A549 (cell line): Measurements from ENCODE around the gene INO80D. TPM values are rescaled to one million over a fixed set of nuclear protein-coding genes. Genes with fewer than 3 reads are reported as not detected.

Experiments
- ATAC-seq, 2 experiments: fragments of 200-7000 bp in 1 of 2; fragments of >200 bp in 1 of 2; cut with Nextera tagmentation in 1 of 2; cut with Tn5 transposase in 1 of 2; 3 replicates each; pipeline versions ENCODE4 v1.8.0 to v1.9.1; 2018 to 2020; ENCODE audit warnings: mild to moderate bottlenecking in 1 of 2, moderate library complexity in 1 of 2
- CTCF ChIA-PET: fragments of 300-600 bp; sonication (Branson Sonifier 250); formaldehyde crosslinking; extraction: SDS; loops from one replicate; lab custom pipeline; 2021; ENCODE audit warnings: antibody characterized with exemption, inconsistent platforms; lab: Yijun Ruan, JAX
- POLR2A ChIA-PET: fragments of 350-600 bp; formaldehyde crosslinking; extraction: SDS; loops from one replicate; lab custom pipeline; 2021; ENCODE audit warnings: antibody characterized with exemption, inconsistent platforms; lab: Yijun Ruan, JAX
- DNase-seq, 2 experiments: peaks; one replicate each; pipeline versions ENCODE4 v3.0.0 to v3.0.0-alpha.2; 2011 to 2016; ENCODE audit warnings: low read depth in 1 of 2, low spot score in 1 of 2
- FAIRE-seq: peaks from 2 replicates; lab custom pipeline; 2011; peaks lifted over from hg19 to GRCh38; lab: Jason Lieb, UNC
- H3K27ac ChIP-seq, 2 experiments: fragments of >200 bp; sonication (Bioruptor Twin); formaldehyde crosslinking; 3 replicates each; pipeline ENCODE4 v1.5.1; 2016 to 2017
- H3K4me1 ChIP-seq: fragments of >200 bp; sonication (Bioruptor Twin); formaldehyde crosslinking; 3 replicates; pipeline ENCODE4 v1.6.1; 2016
- H3K4me2 ChIP-seq: fragments of >200 bp; sonication (Bioruptor Twin); formaldehyde crosslinking; 3 replicates; pipeline ENCODE4 v1.6.1; 2016
- H3K4me3 ChIP-seq: fragments of >200 bp; sonication (Bioruptor Twin); formaldehyde crosslinking; 3 replicates; pipeline ENCODE4 v1.5.1; 2016
- H3K9me3 ChIP-seq: fragments of >200 bp; sonication (Bioruptor Twin); formaldehyde crosslinking; 3 replicates; pipeline ENCODE4 v1.6.1; 2016
- ATOH8 ChIP-seq: fragments of 250-450 bp; sonication (Bioruptor Pico); IDR thresholded peaks from 2 replicates; pipeline ENCODE4 v1.5.0; 2020; ENCODE audit warnings: low read depth, mild to moderate bottlenecking, moderate library complexity
- BHLHE40 ChIP-seq: IDR thresholded peaks from 2 replicates; pipeline ENCODE4 v1.6.1; 2012; ENCODE audit warnings: low read depth, low read length, inconsistent platforms
- CBX2 ChIP-seq: fragments of 200-600 bp; sonication (generic); IDR thresholded peaks from 2 replicates; pipeline ENCODE4 v1.6.1; 2016; ENCODE audit warnings: low read depth, mild to moderate bottlenecking, borderline replicate concordance
- CBX8 ChIP-seq: fragments of 200-600 bp; sonication (generic); IDR thresholded peaks from 2 replicates; pipeline ENCODE4 v1.6.1; 2016
- CTCF ChIP-seq: fragments of >200 bp; sonication (Bioruptor Twin); formaldehyde crosslinking; IDR thresholded peaks from 3 replicates; pipeline ENCODE4 v1.5.1; 2016
- EP300 ChIP-seq, 2 experiments: fragments of >200 bp; sonication (Bioruptor Twin); formaldehyde crosslinking; IDR thresholded peaks; 2 replicates in 1 of 2; 3 replicates in 1 of 2; pipeline ENCODE4 v1.6.1; 2016 to 2017
- FOSL2 ChIP-seq, 2 experiments: fragments of 450-650 bp in 1 of 2; fragments of >200 bp in 1 of 2; sonication (Bioruptor Twin) in 1 of 2; formaldehyde crosslinking; IDR thresholded peaks; 2 replicates each; pipeline versions ENCODE4 v1.5.0 to v1.6.1; 2016 to 2020; ENCODE audit warnings: mild to moderate bottlenecking in 1 of 2, moderate library complexity in 1 of 2
- FOXS1 ChIP-seq: fragments of 250-450 bp; sonication (Bioruptor Pico); IDR thresholded peaks from 2 replicates; pipeline ENCODE4 v1.5.0; 2020; ENCODE audit warnings: mild to moderate bottlenecking, moderate library complexity
- GATA3 ChIP-seq: IDR thresholded peaks from 2 replicates; pipeline ENCODE4 v1.6.1; 2012; ENCODE audit warnings: borderline replicate concordance
- HOXB5 ChIP-seq: fragments of 250-450 bp; sonication (Bioruptor Pico); IDR thresholded peaks from 2 replicates; pipeline ENCODE4 v1.5.0; 2020; ENCODE audit warnings: mild to moderate bottlenecking, moderate library complexity
- JUN ChIP-seq, 2 experiments: fragments of >200 bp; sonication (Bioruptor Twin); formaldehyde crosslinking; IDR thresholded peaks; 2 replicates in 1 of 2; 3 replicates in 1 of 2; pipeline ENCODE4 v1.6.1; 2016 to 2017
- JUNB ChIP-seq: fragments of >200 bp; sonication (Bioruptor Twin); formaldehyde crosslinking; IDR thresholded peaks from 2 replicates; pipeline ENCODE4 v1.6.1; 2016
- NFE2L2 ChIP-seq: fragments of 150-350 bp; conservative IDR thresholded peaks from 2 replicates; pipeline ENCODE4 v1.6.1; 2014; ENCODE audit warnings: low read length
- NPAS2 ChIP-seq: fragments of 250-450 bp; sonication (Bioruptor Pico); IDR thresholded peaks from 2 replicates; pipeline ENCODE4 v1.8.0; 2022; ENCODE audit warnings: mild to moderate bottlenecking, moderate library complexity, borderline replicate concordance
- RAD21 ChIP-seq, 2 experiments: fragments of >200 bp in 1 of 2; sonication (Bioruptor Twin) in 1 of 2; formaldehyde crosslinking in 1 of 2; IDR thresholded peaks in 1 of 2; conservative IDR thresholded peaks in 1 of 2; 2 replicates in 1 of 2; 3 replicates in 1 of 2; pipeline ENCODE4 v1.6.1; 2012 to 2018; ENCODE audit warnings: inconsistent platforms in 1 of 2
- RCOR1 ChIP-seq: fragments of 150-350 bp; IDR thresholded peaks from 2 replicates; pipeline ENCODE4 v1.6.1; 2014; ENCODE audit warnings: antibody characterized with exemption, low read length, low read depth
- RNF2 ChIP-seq: fragments of 200-600 bp; sonication (generic); IDR thresholded peaks from 2 replicates; pipeline ENCODE4 v1.6.1; 2016; ENCODE audit warnings: low read depth, mild to moderate bottlenecking, antibody characterized with exemption, moderate library complexity, borderline replicate concordance
- SREBF2 ChIP-seq: fragments of 450-650 bp; IDR thresholded peaks from 2 replicates; pipeline ENCODE4 v1.6.1; 2014; ENCODE audit warnings: mild to moderate bottlenecking, moderate library complexity
- USF2 ChIP-seq: fragments of 450-650 bp; IDR thresholded peaks from 2 replicates; pipeline ENCODE4 v1.6.1; 2014; ENCODE audit warnings: antibody characterized with exemption
- ZC3H11A ChIP-seq: fragments of 450-650 bp; IDR thresholded peaks from 2 replicates; pipeline ENCODE4 v1.6.1; 2014; ENCODE audit warnings: antibody characterized with exemption, mild to moderate bottlenecking
- WGBS: methylation state at CpG from one replicate; pipeline ENCODE4 v1.1.6; 2017; ENCODE audit errors: missing lambda C conversion rate; 5-methylcytosine and 5-hydroxymethylcytosine counted together
- polyA plus RNA-seq, 4 experiments: library from polyadenylated mRNA; depleted of rRNA in 3 of 4; stranded (reverse); fragments of >200 nt; fragmentation: RNase III in 1 of 4; extraction: RNeasy Plus Mini Kit Qiagen cat#74134 plus additional on column Dnase treatment in 1 of 4; gene quantifications; 2 replicates in 3 of 4; 3 replicates in 1 of 4; pipeline ENCODE4 v1.2.3, GENCODE V29; 2011 to 2017

Gene INO80D
- polyA plus RNA-seq, 2 of the 4 experiments (the other 2 are of a cell fraction), result 1.4 to 5.0 TPM

GRCh38 chr2:206001912-206002311, 84.1 kb downstream of the INO80D start (continued):
- TF ChIP-seq FOSL2 (IDR thresholded peaks at IDR 0.05) (no peak), FOSL2 (CRISPR knock-in tag; IDR thresholded peaks at IDR 0.05) (no peak), CBX8 (no peak), EP300 (IDR thresholded peaks at IDR 0.05) (no peak), BHLHE40 (no peak), SREBF2 (no peak), CBX2 (no peak)

GRCh38 chr2:206000776-206001175, 85.2 kb downstream of the INO80D start:
- TF ChIP-seq ZC3H11A (no peak), FOXS1 (CRISPR knock-in tag) (no peak), RCOR1 (no peak), JUNB (no peak), RNF2 (no peak)
- Histone ChIP-seq H3K9me3 (no peaks in the 10 kb centered on the region), H3K4me1 (no peaks in the 10 kb centered on the region), H3K27ac (no peak overlapping the region), H3K4me3 (no peak overlapping the region), H3K4me2 (no peak overlapping the region)
- FAIRE-seq, result no peak
- WGBS, result 89% methylated on average over 1 of the region's 1 CpG
- ATAC-seq, result no peak
- CTCF ChIA-PET, result interaction anchor here (0.7 kb wide), 1 partner anchor 40 kb away, joined by 3 read pairs; no protein-coding TSS in a partner anchor
- POLR2A ChIA-PET, result no interaction called here
- no peak for DNase-seq

GRCh38 chr2:205998583-205998982, 87.4 kb downstream of the INO80D start:
- H3K27ac ChIP-seq, result no peak overlapping the region
- H3K4me3 ChIP-seq, result no peak overlapping the region
- no peak for TF ChIP-seq ATOH8
- no peak for TF ChIP-seq FOSL2 (IDR thresholded peaks at IDR 0.05)
- TF ChIP-seq FOSL2 (CRISPR knock-in tag; IDR thresholded peaks at IDR 0.05), result peak; percentile 65
- FAIRE-seq, result no peak
- DNase-seq, result no peak
- ATAC-seq, result no peak
- CTCF ChIA-PET, result interaction anchor here (0.8 to 1.9 kb wide), 2 partner anchors 9 to 11 kb away, joined by 3 to 5 read pairs; no protein-coding TSS in a partner anchor
- no peak overlapping the region for H3K4me2 ChIP-seq
- H3K9me3 ChIP-seq, result no peaks in the 10 kb centered on the region
- POLR2A ChIA-PET, result no interaction called here
- 95% methylated on average over 2 of the region's 2 CpGs for WGBS
- H3K4me1 ChIP-seq, result no peaks in the 10 kb centered on the region

- H3K4me3 ChIP-seq, result no peak overlapping the region
- POLR2A ChIA-PET, result no interaction called here
- no peaks in the 10 kb centered on the region for H3K4me1 ChIP-seq
- no peak for FAIRE-seq
- no peak for ATAC-seq
- TF ChIP-seq RNF2 (no peak), NFE2L2 (no peak), GATA3 (no peak), HOXB5 (CRISPR knock-in tag) (no peak), USF2 (no peak), FOXS1 (CRISPR knock-in tag) (no peak), JUNB (no peak), RAD21 (conservative IDR thresholded peaks at IDR 0.05 in 1 of 2, IDR thresholded peaks at IDR 0.05 in 1 of 2) (no peak)
- no peak overlapping the region for H3K4me2 ChIP-seq
- no peaks in the 10 kb centered on the region for H3K9me3 ChIP-seq
- no peak overlapping the region for H3K27ac ChIP-seq
- no peak for DNase-seq
- CTCF ChIA-PET, result interaction anchor here (1.1 to 1.8 kb wide), 3 partner anchors 12 to 47 kb away, joined by 4 to 7 read pairs (median 5); no protein-coding TSS in a partner anchor
Observed at GRCh38 chr2:205996161-205996560, 89.8 kb downstream of the INO80D start.

GRCh38 chr2:205995260-205995659, 90.7 kb downstream of the INO80D start:
- no peaks in the 10 kb centered on the region for H3K9me3 ChIP-seq
- no peak overlapping the region for H3K4me2 ChIP-seq
- peak; percentile 25; the same call in 2 of the 3 replicates for TF ChIP-seq CTCF
- TF ChIP-seq JUN (IDR thresholded peaks at IDR 0.05), result no peak
- TF ChIP-seq NPAS2 (CRISPR knock-in tag), result no peak
- ATAC-seq (no peak), FAIRE-seq (no peak), DNase-seq (no peak)
- H3K4me1 ChIP-seq, result peaks cover 3% of the 10 kb centered on the region; the same call in 1 of the 3 replicates
- 92% methylated on average over 1 of the region's 1 CpG for WGBS
- ChIA-PET CTCF (interaction anchor here (0.6 to 1.4 kb wide), 4 partner anchors 9 to 677 kb away, joined by 3 to 7 read pairs (median 5); no protein-coding TSS in a partner anchor), POLR2A (no interaction called here)
- H3K4me3 ChIP-seq, result no peak overlapping the region
- H3K27ac ChIP-seq, result no peak overlapping the region
